ENCODE results near the gene LRRN3.

Gene LRRN3

DNA sequence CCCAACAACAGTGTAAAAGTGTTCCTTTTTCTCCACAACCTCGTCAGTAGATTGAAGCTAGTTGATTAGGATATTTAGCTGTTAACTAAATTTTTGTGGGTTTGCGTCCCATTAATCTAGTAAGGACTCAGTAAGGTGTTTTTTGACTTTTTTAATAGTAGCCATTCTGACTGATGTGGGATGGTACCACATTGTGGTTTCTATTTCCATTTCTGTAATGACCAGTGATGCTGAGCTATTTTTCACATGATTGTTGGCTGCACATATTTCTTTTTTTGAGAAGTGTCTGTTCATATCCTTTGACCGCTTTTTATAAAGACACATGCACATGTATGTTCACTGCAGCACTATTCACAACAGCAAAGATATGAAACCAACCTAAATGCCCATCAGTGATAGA lies 5.6 kb upstream of the LRRN3 start:
- Histone ChIP-seq H3K14ac (ENCODE audit: low read length in 2 of 2) (no peak overlapping the region), H2BK120ac (ENCODE audit: low read depth, low read length) (no peak overlapping the region), H3K9ac (ENCODE audit: low read length) (no peak overlapping the region), H3K9me3 (ENCODE audit: control insufficient read depth, low read length) (no peaks in the 10 kb centered on the region), H4K91ac (ENCODE audit: low read length) (no peak overlapping the region), H3K18ac (ENCODE audit: low read depth in 1 of 2, low read length in 2 of 2) (no peak overlapping the region), H2BK5ac (ENCODE audit: low read depth, low read length, poor library complexity, severe bottlenecking) (no peak overlapping the region), H3K27ac (ENCODE audit: low read length, poor library complexity, severe bottlenecking) (no peak overlapping the region), H3K23ac (ENCODE audit: low read length in 2 of 2) (no peak overlapping the region), H2BK12ac (ENCODE audit: low read length in 2 of 2) (no peak overlapping the region), H3K4me2 (ENCODE audit: low read length, poor library complexity, severe bottlenecking) (no peak overlapping the region), H3K4me3 (ENCODE audit: insufficient read depth in 1 of 2, low read depth in 1 of 2, low read length in 2 of 2) (no peak overlapping the region), H3K27me3 (ENCODE audit: control insufficient read depth in 1 of 2, insufficient read depth in 1 of 2, low read length in 2 of 2) (no peaks in the 10 kb centered on the region), H4K8ac (ENCODE audit: low read length) (no peak overlapping the region), H3K4ac (ENCODE audit: low read depth in 1 of 2, low read length in 2 of 2) (no peak overlapping the region), H2AFZ (ENCODE audit: low read depth, low read length) (no peak overlapping the region), H3K36me3 (ENCODE audit: control insufficient read depth in 1 of 2, insufficient read depth in 2 of 2, low read depth in 1 of 2, low read length in 2 of 2) (no peaks in the 10 kb centered on the region), H3K79me1 (replicated peaks; ENCODE audit: low read length, poor library complexity, severe bottlenecking) (no peaks in the 10 kb centered on the region), H3K4me1 (ENCODE audit: control insufficient read depth, insufficient read depth, low read depth, low read length) (peaks cover 1% of the 10 kb centered on the region), H2BK15ac (ENCODE audit: low read depth, poor library complexity, severe bottlenecking) (no peak overlapping the region), H2AK5ac (ENCODE audit: low read length, severe bottlenecking) (no peak overlapping the region)
- no peak for DNase-seq
- WGBS, result 95% methylated on average over 2 of the region's 3 CpGs

DNA sequence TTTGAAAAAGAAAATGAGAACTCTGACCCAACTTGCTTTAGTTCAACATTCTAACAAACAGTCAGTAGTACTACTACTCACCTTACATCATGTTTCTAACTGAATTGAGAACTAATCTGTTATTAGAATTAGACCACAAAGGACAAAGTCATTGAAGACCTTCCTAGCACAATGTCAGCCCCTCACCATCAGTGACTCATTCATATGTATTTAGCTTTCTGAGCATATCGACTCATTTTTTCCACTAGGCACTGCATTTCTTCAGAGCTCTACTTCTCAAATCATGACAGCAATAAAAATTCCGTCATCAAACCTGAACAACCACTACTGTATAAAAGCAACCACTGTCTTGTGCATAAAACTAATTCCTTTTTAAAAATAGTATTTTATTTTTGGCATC lies 4.4 kb upstream of the LRRN3 start:
- no peak overlapping the region for H3K4me3 ChIP-seq (ENCODE audit: insufficient read depth in 1 of 2, low read depth in 1 of 2, low read length in 2 of 2)
- 92% methylated on average over 2 of the region's 2 CpGs for WGBS

DNA sequence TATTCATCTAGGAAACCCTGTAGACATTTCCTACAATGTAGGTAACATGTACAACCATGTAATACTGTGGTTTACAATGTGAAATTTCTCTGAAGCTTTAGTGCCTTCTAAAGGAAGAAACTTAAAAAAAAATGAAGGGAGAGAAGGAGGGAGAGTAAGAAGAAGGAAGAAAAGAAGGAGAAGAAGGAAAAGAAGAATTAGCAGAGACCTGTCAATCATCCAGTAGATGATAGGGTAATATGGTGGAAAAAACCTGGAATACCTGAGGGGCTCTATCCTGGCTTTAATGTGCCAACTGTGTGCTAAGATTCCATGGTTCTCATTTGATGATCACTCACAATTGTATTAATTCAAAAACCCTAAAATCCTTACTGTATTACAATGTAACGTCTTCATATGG lies 2.6 kb upstream of the LRRN3 start:
- no CpG with 5 or more reads among the region's 1 CpG for WGBS
- Histone ChIP-seq H2BK15ac (ENCODE audit: low read depth, poor library complexity, severe bottlenecking) (no peak overlapping the region), H4K91ac (ENCODE audit: low read length) (no peak overlapping the region), H2BK5ac (ENCODE audit: low read depth, low read length, poor library complexity, severe bottlenecking) (no peak overlapping the region), H3K27me3 (ENCODE audit: control insufficient read depth in 1 of 2, insufficient read depth in 1 of 2, low read length in 2 of 2) (no peaks in the 10 kb centered on the region), H3K18ac (ENCODE audit: low read depth in 1 of 2, low read length in 2 of 2) (no peak overlapping the region), H2AK5ac (ENCODE audit: low read length, severe bottlenecking) (no peak overlapping the region), H2AFZ (ENCODE audit: low read depth, low read length) (no peak overlapping the region), H3K4me2 (ENCODE audit: low read length, poor library complexity, severe bottlenecking) (no peak overlapping the region), H3K23ac (ENCODE audit: low read length in 2 of 2) (no peak overlapping the region), H4K8ac (ENCODE audit: low read length) (no peak overlapping the region), H2BK120ac (ENCODE audit: low read depth, low read length) (no peak overlapping the region), H3K4ac (ENCODE audit: low read depth in 1 of 2, low read length in 2 of 2) (no peak overlapping the region), H3K36me3 (ENCODE audit: control insufficient read depth in 1 of 2, insufficient read depth in 2 of 2, low read depth in 1 of 2, low read length in 2 of 2) (no peaks in the 10 kb centered on the region), H3K9me3 (ENCODE audit: control insufficient read depth, low read length) (no peaks in the 10 kb centered on the region), H2BK12ac (ENCODE audit: low read length in 2 of 2) (no peak overlapping the region), H3K4me3 (ENCODE audit: insufficient read depth in 1 of 2, low read depth in 1 of 2, low read length in 2 of 2) (no peak overlapping the region), H3K4me1 (ENCODE audit: control insufficient read depth, insufficient read depth, low read depth, low read length) (no peaks in the 10 kb centered on the region), H3K14ac (ENCODE audit: low read length in 2 of 2) (no peak overlapping the region), H3K27ac (ENCODE audit: low read length, poor library complexity, severe bottlenecking) (no peak overlapping the region), H3K9ac (ENCODE audit: low read length) (no peak overlapping the region), H3K79me1 (replicated peaks; ENCODE audit: low read length, poor library complexity, severe bottlenecking) (no peaks in the 10 kb centered on the region)
- DNase-seq, result no peak

More for the DNA sequence above, 4.4 kb upstream of the LRRN3 start:
- Histone ChIP-seq H2BK5ac (ENCODE audit: low read depth, low read length, poor library complexity, severe bottlenecking) (no peak overlapping the region), H3K4me2 (ENCODE audit: low read length, poor library complexity, severe bottlenecking) (no peak overlapping the region), H4K91ac (ENCODE audit: low read length) (no peak overlapping the region), H3K9me3 (ENCODE audit: control insufficient read depth, low read length) (no peaks in the 10 kb centered on the region), H3K4ac (ENCODE audit: low read depth in 1 of 2, low read length in 2 of 2) (no peak overlapping the region), H3K27me3 (ENCODE audit: control insufficient read depth in 1 of 2, insufficient read depth in 1 of 2, low read length in 2 of 2) (no peaks in the 10 kb centered on the region), H3K9ac (ENCODE audit: low read length) (no peak overlapping the region), H3K18ac (ENCODE audit: low read depth in 1 of 2, low read length in 2 of 2) (no peak overlapping the region), H2BK15ac (ENCODE audit: low read depth, poor library complexity, severe bottlenecking) (no peak overlapping the region), H3K14ac (ENCODE audit: low read length in 2 of 2) (no peak overlapping the region), H2AFZ (ENCODE audit: low read depth, low read length) (no peak overlapping the region), H3K23ac (ENCODE audit: low read length in 2 of 2) (no peak overlapping the region), H2BK120ac (ENCODE audit: low read depth, low read length) (no peak overlapping the region), H3K79me1 (replicated peaks; ENCODE audit: low read length, poor library complexity, severe bottlenecking) (no peaks in the 10 kb centered on the region), H3K36me3 (ENCODE audit: control insufficient read depth in 1 of 2, insufficient read depth in 2 of 2, low read depth in 1 of 2, low read length in 2 of 2) (no peaks in the 10 kb centered on the region), H2AK5ac (ENCODE audit: low read length, severe bottlenecking) (no peak overlapping the region), H3K27ac (ENCODE audit: low read length, poor library complexity, severe bottlenecking) (no peak overlapping the region), H4K8ac (ENCODE audit: low read length) (no peak overlapping the region), H3K4me1 (ENCODE audit: control insufficient read depth, insufficient read depth, low read depth, low read length) (peaks cover 1% of the 10 kb centered on the region), H2BK12ac (ENCODE audit: low read length in 2 of 2) (no peak overlapping the region)
- peak; percentile 15 for DNase-seq

DNA sequence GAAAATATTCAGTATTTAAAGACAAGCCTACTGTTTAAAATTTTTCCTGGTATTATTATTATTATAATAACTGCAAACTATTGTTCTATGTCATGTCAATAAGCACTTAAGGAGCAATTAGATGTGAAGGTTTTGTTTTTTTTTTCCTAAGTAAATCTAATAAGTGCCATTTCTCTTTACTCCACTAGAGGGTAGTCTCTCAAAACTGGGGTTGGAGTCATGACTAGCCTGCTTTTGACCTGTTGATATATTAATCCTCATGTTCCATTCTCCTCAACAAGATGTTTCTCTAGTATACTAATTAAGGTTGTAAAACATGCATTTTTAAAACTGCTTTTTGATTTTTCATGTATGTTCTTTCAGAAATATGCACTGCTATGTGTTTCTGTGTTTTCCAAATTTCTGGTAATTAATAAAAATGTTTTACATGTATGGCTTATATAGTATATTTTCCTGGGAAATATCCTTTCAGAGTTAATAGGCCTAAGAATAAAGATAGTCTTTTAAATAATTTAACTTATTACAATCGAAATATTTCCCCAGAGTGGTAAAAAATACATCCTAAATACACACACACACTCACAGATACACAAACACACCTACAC lies 1.0 kb upstream of the LRRN3 start:
- no peak overlapping the region for H4K91ac ChIP-seq (ENCODE audit: low read length)
- no peak overlapping the region for H2BK12ac ChIP-seq (ENCODE audit: low read length in 2 of 2)
- no peaks in the 10 kb centered on the region for H3K79me1 ChIP-seq (replicated peaks; ENCODE audit: low read length, poor library complexity, severe bottlenecking)
- H3K23ac ChIP-seq (ENCODE audit: low read length in 2 of 2), result no peak overlapping the region
- no peak overlapping the region for H2AFZ ChIP-seq (ENCODE audit: low read depth, low read length)
- no peaks in the 10 kb centered on the region for H3K4me1 ChIP-seq (ENCODE audit: control insufficient read depth, insufficient read depth, low read depth, low read length)
- DNase-seq, result peak; percentile 51
- WGBS, result no CpG with 5 or more reads among the region's 1 CpG
- H3K4ac ChIP-seq (ENCODE audit: low read depth in 1 of 2, low read length in 2 of 2), result no peak overlapping the region
- no peaks in the 10 kb centered on the region for H3K27me3 ChIP-seq (ENCODE audit: control insufficient read depth in 1 of 2, insufficient read depth in 1 of 2, low read length in 2 of 2)
- no peak overlapping the region for H4K8ac ChIP-seq (ENCODE audit: low read length)
- no peak overlapping the region for H3K27ac ChIP-seq (ENCODE audit: low read length, poor library complexity, severe bottlenecking)
- H3K14ac ChIP-seq (ENCODE audit: low read length in 2 of 2), result no peak overlapping the region
- no peak overlapping the region for H2BK5ac ChIP-seq (ENCODE audit: low read depth, low read length, poor library complexity, severe bottlenecking)
- H2BK120ac ChIP-seq (ENCODE audit: low read depth, low read length), result no peak overlapping the region
- H3K18ac ChIP-seq (ENCODE audit: low read depth in 1 of 2, low read length in 2 of 2), result no peak overlapping the region
- H3K4me2 ChIP-seq (ENCODE audit: low read length, poor library complexity, severe bottlenecking), result no peak overlapping the region
- H2AK5ac ChIP-seq (ENCODE audit: low read length, severe bottlenecking), result no peak overlapping the region
- no peak overlapping the region for H3K9ac ChIP-seq (ENCODE audit: low read length)
- H3K9me3 ChIP-seq (ENCODE audit: control insufficient read depth, low read length), result no peaks in the 10 kb centered on the region
- H2BK15ac ChIP-seq (ENCODE audit: low read depth, poor library complexity, severe bottlenecking), result no peak overlapping the region
- no peak overlapping the region for H3K4me3 ChIP-seq (ENCODE audit: insufficient read depth in 1 of 2, low read depth in 1 of 2, low read length in 2 of 2)
- H3K36me3 ChIP-seq (ENCODE audit: control insufficient read depth in 1 of 2, insufficient read depth in 2 of 2, low read depth in 1 of 2, low read length in 2 of 2), result no peaks in the 10 kb centered on the region

All from mesenchymal stem cell (in vitro differentiated cells and primary cell).